Gastrocnemius medialis (tissue), 4 donors: ENCODE results near the gene TAF11L13.

Experiments used
- POLR2A ChIP-seq, 2 donors: fragments of 450-650 bp; IDR thresholded peaks; one replicate each; pipeline ENCODE4 v1.6.1; 2017; ENCODE audit warnings: antibody characterized with exemption in 2 of 2, mild to moderate bottlenecking in 2 of 2, moderate library complexity in 2 of 2
- TF ChIP-seq, protein P1 (sequence below), 5 experiments: fragments of 450-650 bp in 3 of 5; fragments of 200-600 bp in 2 of 5; sonication (generic) in 2 of 5; IDR thresholded peaks in 4 of 5; conservative IDR thresholded peaks in 1 of 5; 1 replicate in 4 of 5; 2 replicates in 1 of 5; pipeline ENCODE4 v1.5.1; 2016 to 2019; ENCODE audit warnings: antibody characterized with exemption in 5 of 5, mild to moderate bottlenecking in 3 of 5, moderate library complexity in 3 of 5

GRCh38 chr5:17670353-17670752, 38.5 kb downstream of the TAF11L13 start:
- TF ChIP-seq, protein P1, sequence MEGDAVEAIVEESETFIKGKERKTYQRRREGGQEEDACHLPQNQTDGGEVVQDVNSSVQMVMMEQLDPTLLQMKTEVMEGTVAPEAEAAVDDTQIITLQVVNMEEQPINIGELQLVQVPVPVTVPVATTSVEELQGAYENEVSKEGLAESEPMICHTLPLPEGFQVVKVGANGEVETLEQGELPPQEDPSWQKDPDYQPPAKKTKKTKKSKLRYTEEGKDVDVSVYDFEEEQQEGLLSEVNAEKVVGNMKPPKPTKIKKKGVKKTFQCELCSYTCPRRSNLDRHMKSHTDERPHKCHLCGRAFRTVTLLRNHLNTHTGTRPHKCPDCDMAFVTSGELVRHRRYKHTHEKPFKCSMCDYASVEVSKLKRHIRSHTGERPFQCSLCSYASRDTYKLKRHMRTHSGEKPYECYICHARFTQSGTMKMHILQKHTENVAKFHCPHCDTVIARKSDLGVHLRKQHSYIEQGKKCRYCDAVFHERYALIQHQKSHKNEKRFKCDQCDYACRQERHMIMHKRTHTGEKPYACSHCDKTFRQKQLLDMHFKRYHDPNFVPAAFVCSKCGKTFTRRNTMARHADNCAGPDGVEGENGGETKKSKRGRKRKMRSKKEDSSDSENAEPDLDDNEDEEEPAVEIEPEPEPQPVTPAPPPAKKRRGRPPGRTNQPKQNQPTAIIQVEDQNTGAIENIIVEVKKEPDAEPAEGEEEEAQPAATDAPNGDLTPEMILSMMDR (IDR thresholded peaks at IDR 0.05 in 4 of 5, conservative IDR thresholded peaks at IDR 0.05 in 1 of 5): no peak
- no peak for TF ChIP-seq POLR2A (IDR thresholded peaks at IDR 0.05)
